Testis (tissue), 3 donors: Measurements from ENCODE around the gene NEBL. TPM values are rescaled to one million over a fixed set of nuclear protein-coding genes. Genes with fewer than 3 reads are reported as not detected.

ENCODE experiments used
- DNase-seq: peaks from one replicate; pipeline ENCODE4 v3.0.0-alpha.2; 2019
- H3K27ac ChIP-seq, 2 donors: fragments of 200-600 bp; sonication (generic); one replicate each; pipeline ENCODE4 v1.5.1; 2019
- H3K27me3 ChIP-seq: fragments of 200-600 bp; sonication (generic); one replicate; pipeline ENCODE4 v1.5.1; 2019
- H3K36me3 ChIP-seq: fragments of 200-600 bp; sonication (generic); one replicate; pipeline ENCODE4 v1.5.1; 2017; ENCODE audit warnings: low read depth; ENCODE audit errors: missing control alignments
- H3K4me1 ChIP-seq: fragments of 200-600 bp; sonication (generic); one replicate; pipeline ENCODE4 v1.5.1; 2019
- H3K4me3 ChIP-seq, 2 donors: fragments of 200-600 bp; sonication (generic); one replicate each; pipeline ENCODE4 v1.5.1; 2017 to 2019
- H3K9me3 ChIP-seq: fragments of 200-600 bp; sonication (generic); one replicate; pipeline ENCODE4 v1.5.1; 2017
- POLR2A ChIP-seq: fragments of 450-650 bp; IDR thresholded peaks from one replicate; pipeline ENCODE4 v1.6.1; 2017; ENCODE audit warnings: antibody characterized with exemption, mild to moderate bottlenecking, moderate library complexity
- WGBS, 2 donors: methylation state at CpG; one replicate each; pipeline ENCODE4 v1.1.5; 2018; 5-methylcytosine and 5-hydroxymethylcytosine counted together
- intact Hi-C: fragments of 100-400 bp; cut with DNase I; formaldehyde crosslinking; loops from one replicate; pipeline ENCODE4 v1.15.1; 2023; ENCODE audit warnings: low total_unique reads
- polyA plus RNA-seq: library from polyadenylated mRNA; stranded (reverse); fragments of 350-450 nt; fragmentation: Illumina TruSeq; extraction: RNeasy Lipid Tissue Mini Kit (QIAGEN cat#74804); gene quantifications from one replicate; pipeline ENCODE4 v1.2.3, GENCODE V29; 2014; ENCODE audit warnings: low read depth, low replicate concordance; ENCODE audit not compliant: insufficient read depth
- total RNA-seq, 2 donors: library from RNA; depleted of rRNA; stranded (reverse); fragments of >200 nt; gene quantifications; one replicate each; pipeline ENCODE4 v1.2.3, GENCODE V29; 2016
- TF ChIP-seq, protein P1 (sequence below), 3 experiments: fragments of 450-650 bp in 2 of 3; fragments of 200-600 bp in 1 of 3; sonication (generic) in 1 of 3; IDR thresholded peaks; one replicate each; pipeline ENCODE4 v1.5.1; 2016 to 2019; ENCODE audit warnings: antibody characterized with exemption in 3 of 3, mild to moderate bottlenecking in 2 of 3, moderate library complexity in 1 of 3

The NEBL gene
- total and polyA plus RNA-seq, 3 donors from 2014 or later, result 4.9 to 20.0 (median 15.5) TPM

DNA sequence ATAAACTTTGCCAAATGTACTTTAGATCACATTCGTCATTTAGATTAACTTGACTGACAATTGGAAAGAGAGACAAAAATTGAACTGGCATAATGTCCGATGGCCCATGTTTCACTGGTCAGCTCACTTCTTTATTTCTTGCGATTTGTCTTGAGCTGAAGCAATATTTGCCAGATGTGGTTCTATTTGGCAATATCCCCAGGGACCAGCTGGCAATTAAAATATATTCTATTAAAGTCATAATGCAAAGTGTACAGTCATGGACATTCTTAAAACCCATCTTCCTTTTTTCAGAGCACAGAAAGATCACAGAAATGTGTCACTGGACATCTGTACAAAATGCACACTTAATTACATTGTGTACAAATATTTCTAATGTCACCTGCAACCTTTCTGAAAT lies 26.3 kb downstream of the NEBL start:
- TF ChIP-seq POLR2A, result no peak
- TF ChIP-seq, protein P1, sequence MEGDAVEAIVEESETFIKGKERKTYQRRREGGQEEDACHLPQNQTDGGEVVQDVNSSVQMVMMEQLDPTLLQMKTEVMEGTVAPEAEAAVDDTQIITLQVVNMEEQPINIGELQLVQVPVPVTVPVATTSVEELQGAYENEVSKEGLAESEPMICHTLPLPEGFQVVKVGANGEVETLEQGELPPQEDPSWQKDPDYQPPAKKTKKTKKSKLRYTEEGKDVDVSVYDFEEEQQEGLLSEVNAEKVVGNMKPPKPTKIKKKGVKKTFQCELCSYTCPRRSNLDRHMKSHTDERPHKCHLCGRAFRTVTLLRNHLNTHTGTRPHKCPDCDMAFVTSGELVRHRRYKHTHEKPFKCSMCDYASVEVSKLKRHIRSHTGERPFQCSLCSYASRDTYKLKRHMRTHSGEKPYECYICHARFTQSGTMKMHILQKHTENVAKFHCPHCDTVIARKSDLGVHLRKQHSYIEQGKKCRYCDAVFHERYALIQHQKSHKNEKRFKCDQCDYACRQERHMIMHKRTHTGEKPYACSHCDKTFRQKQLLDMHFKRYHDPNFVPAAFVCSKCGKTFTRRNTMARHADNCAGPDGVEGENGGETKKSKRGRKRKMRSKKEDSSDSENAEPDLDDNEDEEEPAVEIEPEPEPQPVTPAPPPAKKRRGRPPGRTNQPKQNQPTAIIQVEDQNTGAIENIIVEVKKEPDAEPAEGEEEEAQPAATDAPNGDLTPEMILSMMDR (IDR thresholded peaks at IDR 0.05), result no peak
- no peak for DNase-seq
- no peaks in the 10 kb centered on the region for H3K36me3 ChIP-seq
- no peaks in the 10 kb centered on the region for H3K9me3 ChIP-seq
- H3K4me1 ChIP-seq, result no peaks in the 10 kb centered on the region
- H3K4me3 ChIP-seq, result no peak overlapping the region
- no peak overlapping the region for H3K27ac ChIP-seq
- 82 to 90% methylated on average over 3 of the region's 3 CpGs for WGBS, 2 donors
- intact Hi-C loops, result no loop called here
- H3K27me3 ChIP-seq, result no peaks in the 10 kb centered on the region

DNA sequence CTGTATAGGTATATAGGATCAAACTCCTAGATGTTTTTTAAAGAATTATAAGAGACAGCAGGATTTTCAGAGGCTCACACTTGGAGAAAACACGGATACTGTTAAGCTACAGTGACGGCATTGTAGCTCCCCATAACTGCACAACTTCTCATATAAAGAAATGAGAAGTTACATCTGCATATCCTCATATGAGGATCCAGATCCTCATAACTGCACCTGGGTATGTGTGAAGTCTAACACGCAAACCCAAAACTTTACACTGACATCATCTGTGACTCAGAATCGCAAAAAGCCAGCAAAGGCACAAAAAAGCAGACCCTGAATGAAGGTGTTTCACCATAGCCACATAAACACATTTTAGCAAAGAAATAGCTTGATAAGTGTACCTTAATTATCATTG lies 34.1 kb downstream of the NEBL start:
- H3K27ac ChIP-seq, result no peak overlapping the region
- no peak overlapping the region for H3K4me3 ChIP-seq
- no peaks in the 10 kb centered on the region for H3K9me3 ChIP-seq
- intact Hi-C loops, result no loop called here
- H3K27me3 ChIP-seq, result no peaks in the 10 kb centered on the region
- no peaks in the 10 kb centered on the region for H3K36me3 ChIP-seq
- TF ChIP-seq POLR2A, result no peak
- TF ChIP-seq, protein P1 (IDR thresholded peaks at IDR 0.05), result no peak
- H3K4me1 ChIP-seq, result no peaks in the 10 kb centered on the region
- WGBS, 2 donors, result 91 to 94% methylated on average over 4 of the region's 4 CpGs
- DNase-seq, result no peak

DNA sequence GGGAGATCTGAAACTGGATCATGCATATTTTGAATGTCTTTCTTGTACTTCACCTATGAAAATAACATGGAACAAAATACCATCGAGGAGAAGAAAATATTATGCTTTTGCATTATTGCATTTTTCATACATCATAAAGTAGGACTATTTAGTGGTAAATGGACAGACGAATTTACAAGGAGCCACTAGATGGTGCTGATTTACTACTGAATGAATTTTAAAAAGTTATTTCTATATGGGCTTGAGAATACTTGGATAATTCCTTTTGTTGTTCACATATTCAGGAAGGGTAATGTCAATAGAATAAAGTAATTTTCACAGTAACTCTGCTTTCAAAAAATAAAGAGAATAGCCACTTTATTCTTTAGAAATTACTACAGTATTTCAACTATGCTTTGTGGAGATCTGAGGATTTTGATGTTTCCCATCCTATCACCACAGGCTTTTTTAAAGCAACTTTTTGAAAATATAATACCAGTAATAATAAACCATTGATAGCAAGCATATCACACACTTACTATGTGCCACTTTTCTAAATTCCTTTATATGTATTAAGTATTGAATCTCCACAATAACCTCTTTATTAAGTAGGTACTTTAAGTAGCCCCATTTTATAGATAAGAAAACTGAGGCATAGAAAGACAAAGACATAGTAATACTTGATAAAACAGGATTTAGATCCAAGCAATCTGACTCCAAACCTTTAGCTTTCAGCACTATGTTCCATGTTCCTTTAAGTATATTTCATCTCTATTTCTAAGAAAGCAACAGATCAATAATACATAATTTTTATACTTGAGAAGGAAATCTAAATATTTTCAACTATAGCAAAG lies 38.6 kb downstream of the NEBL start:
- Histone ChIP-seq H3K4me1 (no peaks in the 10 kb centered on the region), H3K27ac (no peak overlapping the region), H3K36me3 (no peaks in the 10 kb centered on the region), H3K9me3 (no peaks in the 10 kb centered on the region), H3K4me3 (no peak overlapping the region), H3K27me3 (no peaks in the 10 kb centered on the region)
- intact Hi-C loops, result loop anchor here (10.0 kb wide), 1 partner anchor 406 kb away; no protein-coding TSS in a partner anchor
- 17 to 27% methylated on average over 2 of the region's 2 CpGs for WGBS, 2 donors
- TF ChIP-seq, protein P1 (IDR thresholded peaks at IDR 0.05), result peak in 2 of 3 experiments; percentile 37 to 48
- no peak for TF ChIP-seq POLR2A
- DNase-seq, result no peak

DNA sequence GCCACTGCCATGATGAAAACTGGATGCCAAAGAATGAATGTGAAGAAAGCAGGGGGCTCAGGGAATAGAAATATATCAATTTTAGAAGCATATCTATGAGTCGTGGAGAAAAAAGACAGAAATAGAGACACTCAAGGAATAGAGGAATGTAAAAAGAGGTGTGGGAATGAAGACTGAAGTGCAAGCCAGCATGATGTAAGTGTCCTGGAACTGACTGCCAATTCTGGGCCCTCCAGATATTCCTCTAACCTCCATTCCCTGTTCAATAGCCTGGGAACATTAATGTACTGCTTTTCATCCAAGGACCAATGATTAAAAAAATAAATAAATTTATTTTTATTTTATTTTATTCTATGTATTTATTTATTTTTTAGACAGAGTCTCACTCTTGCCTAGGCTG lies 40.6 kb downstream of the NEBL start:
- WGBS, 2 donors, result 38 to 70% methylated on average over 1 of the region's 1 CpG
- no peak overlapping the region for H3K27ac ChIP-seq
- no peaks in the 10 kb centered on the region for H3K36me3 ChIP-seq
- DNase-seq, result no peak
- H3K9me3 ChIP-seq, result no peaks in the 10 kb centered on the region
- no peaks in the 10 kb centered on the region for H3K4me1 ChIP-seq
- no peaks in the 10 kb centered on the region for H3K27me3 ChIP-seq
- H3K4me3 ChIP-seq, result no peak overlapping the region
- TF ChIP-seq, protein P1 (IDR thresholded peaks at IDR 0.05), result no peak
- intact Hi-C loops, result loop anchor here (10.0 kb wide), 1 partner anchor 408 kb away; no protein-coding TSS in a partner anchor
